Embryonic facial prominence (tissue), 1 donor: ENCODE data around the gene VPREB3.

Experiments
- DNase-seq: peaks from one replicate; pipeline ENCODE4 v3.0.0-alpha.2; 2016; ENCODE audit errors: extremely low spot score

The VPREB3 gene

GRCh38 chr22:23764899-23765881 is 11.0 kb upstream of the VPREB3 start:
- no peak for DNase-seq

- no peak for DNase-seq
Observed at GRCh38 chr22:23763954-23764353, 9.7 kb upstream of the VPREB3 start.

GRCh38 chr22:23763579-23763945 is 9.3 kb upstream of the VPREB3 start:
- DNase-seq = no peak

- no peak for DNase-seq
Observed at GRCh38 chr22:23762842-23763578, 8.8 kb upstream of the VPREB3 start, which contains the start of gene C22orf15. TSS of gene C22orf15 (plus strand) at chr22:23762990. CDS start at chr22:23763307, 317 bp downstream.

- no peak for DNase-seq
Observed at GRCh38 chr22:23760056-23760455, 5.8 kb upstream of the VPREB3 start.

- DNase-seq = no peak
Observed at GRCh38 chr22:23759566-23759965, 5.3 kb upstream of the VPREB3 start.

GRCh38 chr22:23756891-23757290 is 2.7 kb upstream of the VPREB3 start:
- DNase-seq = no peak

- no peak for DNase-seq
Observed at GRCh38 chr22:23755711-23756110, 1.5 kb upstream of the VPREB3 start.

GRCh38 chr22:23754980-23755636 is 883 bp upstream of the VPREB3 start:
- DNase-seq = no peak

- no peak for DNase-seq
Observed at GRCh38 chr22:23753385-23753784, 840 bp downstream of the VPREB3 start.

- no peak for DNase-seq
Observed at GRCh38 chr22:23752750-23753149, 1.5 kb downstream of the VPREB3 start.

- DNase-seq = no peak
Observed at GRCh38 chr22:23752090-23752691, 2.0 kb downstream of the VPREB3 start.

GRCh38 chr22:23751441-23751996 is 2.7 kb downstream of the VPREB3 start:
- DNase-seq = no peak

GRCh38 chr22:23750714-23751440 is 3.3 kb downstream of the VPREB3 start, which contains the start of gene ZNF70:
TSS of gene ZNF70 (minus strand) at chr22:23751112. CDS start at chr22:23745140, 5,972 bp downstream.
- DNase-seq = peak; percentile 55

- no peak for DNase-seq
Observed at GRCh38 chr22:23750367-23750713, 3.9 kb downstream of the VPREB3 start.

- no peak for DNase-seq
Observed at GRCh38 chr22:23749841-23750301, 4.4 kb downstream of the VPREB3 start.

GRCh38 chr22:23745791-23746190 is 8.4 kb downstream of the VPREB3 start:
- no peak for DNase-seq

GRCh38 chr22:23744485-23744884 is 9.7 kb downstream of the VPREB3 start:
- DNase-seq = no peak

GRCh38 chr22:23744001-23744400 is 10.2 kb downstream of the VPREB3 start:
- DNase-seq = no peak

GRCh38 chr22:23743303-23743705 is 10.9 kb downstream of the VPREB3 start:
- no peak for DNase-seq
